ENCODE results near the gene ERICH4. TPM values are rescaled to one million over a fixed set of nuclear protein-coding genes. Genes with fewer than 3 reads are reported as not detected.
A peak's percentile ranks its signal among the peaks of the same experiment; 100 is the strongest.
"Not testable (repeated sequence)": the region's sequence is repeated elsewhere in the genome, so short reads cannot be mapped to it uniquely, and the experiment has no call there.

ERICH4 gene, protein sequence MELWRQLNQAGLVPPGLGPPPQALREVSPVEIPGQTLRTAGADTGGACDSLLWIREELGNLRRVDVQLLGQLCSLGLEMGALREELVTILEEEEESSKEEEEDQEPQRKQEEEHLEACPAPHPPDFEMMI
- not detected in 2 replicates for total RNA-seq

DNA sequence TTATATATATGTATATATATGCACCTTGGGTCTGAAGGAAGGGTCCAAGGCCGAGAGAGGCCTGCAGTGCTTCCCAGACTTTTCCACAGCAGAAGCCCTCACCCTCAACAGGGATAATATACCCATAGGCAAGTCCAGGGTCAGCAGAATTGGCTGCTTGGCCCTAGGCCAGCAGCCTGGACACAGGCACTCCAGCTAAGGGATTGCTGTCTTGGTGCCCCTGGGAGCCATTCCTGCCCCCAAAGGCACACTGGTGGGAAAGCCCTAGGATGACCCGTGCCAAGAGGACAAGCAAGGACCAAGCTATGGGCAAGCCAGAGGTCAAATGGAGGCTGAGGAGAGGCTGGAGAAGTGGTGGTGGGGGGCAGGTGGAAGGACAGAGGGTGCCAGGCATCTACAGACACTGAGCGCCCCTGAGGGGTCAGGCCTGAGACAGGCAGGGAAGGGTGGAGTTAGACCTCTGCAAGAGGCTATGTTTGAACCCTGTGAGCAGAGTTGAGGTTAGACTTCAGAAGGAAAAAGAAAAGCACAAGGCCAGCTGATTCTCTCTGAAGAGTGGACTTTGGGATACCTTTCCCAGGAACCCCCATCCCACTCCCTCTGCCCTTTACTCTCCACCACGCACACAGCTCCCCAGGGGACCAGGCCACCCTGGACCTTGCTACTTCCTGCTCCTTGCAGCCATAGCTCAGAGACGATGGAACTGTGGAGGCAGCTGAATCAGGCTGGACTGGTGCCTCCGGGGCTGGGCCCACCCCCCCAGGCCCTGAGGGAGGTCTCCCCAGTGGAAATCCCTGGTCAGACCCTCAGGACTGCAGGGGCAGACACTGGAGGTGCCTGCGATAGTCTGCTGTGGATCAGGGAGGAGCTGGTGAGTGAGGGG, at the start of gene ERICH4:
TSS of gene ERICH4 (plus strand) at position 684 of the 883 bp plus-strand sequence. CDS start at position 698, 14 bp downstream.
- DNase-seq (ENCODE audit: low read depth in 2 of 2) = no peak

DNA sequence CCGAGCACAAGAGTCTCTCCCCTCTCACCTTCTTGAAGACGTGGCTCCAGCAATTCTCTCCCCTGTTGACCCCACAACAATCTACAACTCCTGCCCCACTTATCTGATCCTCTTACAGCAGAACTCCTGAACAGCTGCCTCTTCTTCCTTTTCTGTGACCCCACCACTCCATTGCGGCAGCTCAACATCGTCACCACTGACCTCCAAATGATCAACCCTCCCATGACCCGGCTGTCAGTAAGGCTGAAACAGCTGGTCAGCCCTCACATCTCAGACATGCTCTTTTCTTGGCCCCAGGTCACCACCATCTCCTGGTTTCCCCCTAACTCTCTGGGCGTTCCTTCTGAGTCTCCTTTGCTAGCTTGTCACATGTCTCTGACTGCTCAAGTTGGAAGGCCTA, 47.6 kb upstream of the ERICH4 start:
- no peak for DNase-seq (ENCODE audit: low read depth in 2 of 2)

DNA sequence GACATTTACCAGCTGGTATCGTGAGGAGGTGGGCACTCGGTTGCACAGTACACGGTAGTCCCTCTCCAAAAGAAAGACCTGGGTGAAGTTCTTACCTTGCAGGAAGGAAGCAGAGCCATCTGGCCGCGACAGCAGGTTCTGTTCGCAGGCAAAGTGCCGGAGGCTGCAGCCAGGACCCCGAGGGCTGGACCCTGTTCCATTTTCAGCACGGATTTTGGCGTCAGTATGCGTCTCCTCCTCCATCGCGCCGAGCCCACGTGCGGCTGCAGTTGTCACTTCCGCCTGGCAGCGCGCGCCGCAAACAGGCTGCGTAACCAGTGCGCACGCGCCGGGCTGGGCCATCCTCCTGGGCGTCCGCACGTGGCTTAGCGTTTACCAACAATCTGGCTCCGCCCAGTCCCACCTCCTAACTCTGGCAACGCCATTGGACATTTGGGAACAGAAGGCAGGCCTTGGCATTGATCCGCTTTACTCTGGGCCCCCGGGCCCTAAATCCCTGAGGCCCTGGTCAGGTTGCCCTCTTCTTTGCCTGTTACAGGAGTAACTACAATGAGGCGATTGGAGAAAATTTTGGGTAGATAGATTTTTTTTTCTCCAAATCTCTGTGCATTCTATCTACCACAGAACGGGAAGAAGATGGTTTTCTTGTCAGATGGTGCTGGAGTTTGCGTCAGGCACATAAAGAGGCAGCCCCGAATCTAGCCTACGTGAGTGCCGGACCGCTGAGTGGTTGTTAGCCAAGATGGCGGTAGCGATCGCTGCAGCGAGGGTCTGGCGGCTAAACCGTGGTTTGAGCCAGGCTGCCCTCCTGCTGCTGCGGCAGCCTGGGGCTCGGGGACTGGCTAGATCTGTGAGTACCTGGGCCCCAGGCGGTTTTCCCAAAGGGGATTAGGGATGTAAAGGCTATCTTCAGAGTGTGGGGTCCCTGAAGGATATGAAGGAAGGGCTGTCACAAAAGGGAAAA, 45.6 kb upstream of the ERICH4 start, which contains the start of the genes BCKDHA and EXOSC5:
TSS of gene BCKDHA (plus strand) at position 733 of the 964 bp plus-strand sequence. CDS start at position 743, 10 bp downstream.
TSS of gene EXOSC5 (minus strand) at position 274 of the 964 bp plus-strand sequence. CDS start at position 243, 31 bp downstream.
- DNase-seq (ENCODE audit: low read depth in 2 of 2) = peak; percentile 100

DNA sequence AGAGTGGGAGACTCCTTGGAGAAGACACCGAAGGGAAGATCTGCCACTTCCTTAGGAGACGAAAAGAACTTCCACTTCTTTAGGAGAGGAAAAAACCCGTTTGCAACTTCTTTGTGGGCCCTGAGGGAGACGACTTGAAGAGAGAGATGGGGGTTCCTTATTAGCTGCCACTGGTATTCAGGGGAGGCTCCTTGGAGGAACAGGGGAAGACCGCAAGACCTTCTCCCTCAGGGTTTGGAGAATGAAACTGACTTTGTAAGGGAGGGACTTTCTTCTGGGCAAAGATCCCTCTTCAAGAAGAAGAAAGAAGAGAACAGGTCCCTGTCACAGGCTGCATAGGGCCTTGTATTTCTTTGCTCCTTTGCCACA, 44.9 kb upstream of the ERICH4 start:
- no peak for DNase-seq (ENCODE audit: low read depth in 2 of 2)

DNA sequence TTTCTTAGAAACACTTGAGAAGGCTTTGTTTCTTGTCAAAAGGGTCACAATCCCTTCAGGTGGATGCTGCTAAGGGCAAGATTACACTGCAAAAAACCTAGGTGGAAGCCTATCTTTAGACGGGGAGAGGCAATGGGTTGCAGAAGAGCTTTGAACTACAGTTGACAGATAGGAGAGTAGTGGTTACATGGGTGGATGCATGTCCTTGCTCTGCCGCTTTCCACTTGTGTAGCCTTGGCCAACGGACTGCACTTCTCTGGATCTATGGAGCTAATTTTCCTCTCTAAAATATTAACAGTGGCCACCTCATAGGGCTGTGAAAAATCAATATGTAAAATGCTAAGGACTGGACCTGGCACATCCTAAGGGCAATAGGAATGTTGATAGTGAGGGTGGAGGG, 44.4 kb upstream of the ERICH4 start:
- DNase-seq (ENCODE audit: low read depth in 2 of 2) = no peak

DNA sequence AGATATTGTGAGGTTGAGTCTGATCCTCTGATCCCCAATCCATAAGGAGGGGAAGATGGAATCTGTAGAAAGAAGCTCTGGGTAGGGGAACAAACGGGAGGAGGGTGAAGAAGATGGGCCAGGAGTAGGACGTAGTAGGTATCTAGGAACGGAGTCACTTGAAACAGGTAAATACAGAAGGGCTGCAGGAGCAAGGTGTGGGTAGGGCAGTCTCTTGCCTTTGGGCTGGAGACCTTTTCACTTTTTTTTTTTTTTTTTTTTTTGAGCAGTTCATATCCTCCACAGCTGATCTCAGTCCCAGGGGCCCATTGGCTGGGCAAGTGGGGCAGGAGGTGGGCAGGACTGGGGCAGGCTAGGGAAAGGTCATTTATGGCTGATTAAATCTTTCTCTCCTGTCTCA, 43.9 kb upstream of the ERICH4 start:
- no peak for DNase-seq (ENCODE audit: low read depth in 2 of 2)

DNA sequence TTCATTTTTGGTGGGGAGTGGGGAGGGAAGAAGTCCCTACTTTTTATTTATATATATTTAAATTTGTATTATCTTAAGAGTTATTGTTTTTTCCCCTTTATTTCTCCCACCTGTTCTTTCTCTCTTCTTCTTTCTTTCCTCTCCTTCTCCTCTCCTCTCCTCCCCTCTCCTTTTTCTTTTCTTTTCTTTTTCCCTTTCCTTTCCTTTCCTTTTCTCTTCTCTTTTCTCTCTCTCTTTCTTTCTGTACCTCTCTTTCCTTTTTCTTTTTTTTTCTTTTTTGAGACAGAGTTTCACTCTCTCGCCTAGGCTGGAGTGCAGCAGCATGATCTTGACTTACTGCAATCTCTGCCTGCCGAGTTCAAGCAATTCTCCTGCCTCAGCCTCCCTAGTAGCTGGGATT, 43.4 kb upstream of the ERICH4 start:
- DNase-seq (ENCODE audit: low read depth in 2 of 2) = no peak

DNA sequence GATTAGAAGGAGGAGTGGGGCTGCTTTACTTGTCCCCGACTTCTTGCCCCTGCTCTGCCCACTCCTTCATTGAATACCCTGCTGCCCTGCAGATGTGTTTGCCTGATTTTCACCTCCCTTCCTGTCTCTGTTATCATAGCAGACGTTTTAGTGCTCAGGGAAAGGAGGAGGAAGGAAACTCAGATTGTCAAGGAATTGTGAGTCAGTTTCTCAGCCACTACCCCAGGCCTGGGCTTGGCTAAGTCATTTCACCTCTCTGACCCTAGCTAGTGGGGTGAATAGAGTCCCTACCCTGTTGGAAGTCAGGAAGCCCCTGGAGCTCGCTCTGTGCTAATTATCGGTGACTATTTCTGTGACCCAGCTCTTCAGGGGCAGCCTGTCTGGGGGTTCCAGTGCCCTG, 41.5 kb upstream of the ERICH4 start:
- peak in 1 of 2 donors; percentile 84 for DNase-seq (ENCODE audit: low read depth in 2 of 2)

DNA sequence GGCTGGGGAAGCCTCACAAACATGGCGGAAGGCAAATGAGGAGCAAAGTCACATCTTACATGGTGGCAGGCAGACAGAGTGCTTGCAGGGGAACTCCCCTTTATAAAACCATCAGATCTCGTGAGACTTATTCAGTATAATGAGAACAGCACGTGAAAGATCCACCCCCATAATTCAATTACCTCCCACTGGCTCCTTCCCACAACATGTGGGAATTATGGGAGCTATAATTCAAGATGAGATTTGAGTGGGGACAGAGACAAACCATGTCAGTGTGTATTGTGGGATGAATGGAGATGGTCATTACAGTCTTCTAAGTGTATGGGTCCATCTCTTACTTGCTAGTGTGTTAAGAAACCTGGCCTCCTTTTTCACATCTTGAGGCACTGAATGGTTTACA, 40.9 kb upstream of the ERICH4 start:
- DNase-seq (ENCODE audit: low read depth in 2 of 2) = no peak

DNA sequence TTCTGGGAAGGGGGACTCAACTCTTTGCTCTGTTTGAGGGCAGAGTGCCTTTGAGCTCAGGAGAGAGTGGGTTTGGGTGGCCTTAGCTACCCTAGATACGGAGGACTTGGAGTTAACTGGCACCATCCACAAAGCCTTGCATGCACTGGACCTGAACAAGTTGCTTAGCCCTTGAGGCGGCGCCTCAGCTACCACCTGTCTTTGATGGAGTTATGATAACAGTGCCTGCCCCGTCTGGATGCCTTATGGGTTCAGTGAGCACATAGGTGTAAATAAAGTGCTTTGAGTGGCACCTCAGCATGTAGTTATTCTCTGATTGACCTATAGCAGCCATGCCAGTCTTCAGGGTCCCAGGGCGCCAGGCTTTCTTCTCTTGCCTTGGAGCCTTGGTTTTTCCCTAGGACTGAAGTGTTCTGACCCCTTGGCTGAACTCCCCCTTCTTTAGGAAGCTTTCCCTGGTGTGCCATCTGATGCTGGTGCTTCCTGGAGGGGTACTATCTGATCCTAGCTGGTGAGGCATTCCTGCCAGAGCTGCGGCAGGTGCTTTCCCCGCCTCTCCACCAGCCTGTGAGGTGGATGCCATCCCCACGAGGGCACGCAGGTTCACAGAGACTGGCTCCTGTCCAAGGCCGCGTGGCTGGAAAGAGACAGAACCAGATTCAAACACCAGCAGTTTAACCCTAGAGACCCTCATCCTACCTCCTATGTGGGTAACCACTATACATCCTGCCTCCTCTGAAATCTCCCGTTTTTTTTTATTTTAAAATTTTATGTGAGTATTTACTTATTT, 39.6 kb upstream of the ERICH4 start:
- no peak for DNase-seq (ENCODE audit: low read depth in 2 of 2)

DNA sequence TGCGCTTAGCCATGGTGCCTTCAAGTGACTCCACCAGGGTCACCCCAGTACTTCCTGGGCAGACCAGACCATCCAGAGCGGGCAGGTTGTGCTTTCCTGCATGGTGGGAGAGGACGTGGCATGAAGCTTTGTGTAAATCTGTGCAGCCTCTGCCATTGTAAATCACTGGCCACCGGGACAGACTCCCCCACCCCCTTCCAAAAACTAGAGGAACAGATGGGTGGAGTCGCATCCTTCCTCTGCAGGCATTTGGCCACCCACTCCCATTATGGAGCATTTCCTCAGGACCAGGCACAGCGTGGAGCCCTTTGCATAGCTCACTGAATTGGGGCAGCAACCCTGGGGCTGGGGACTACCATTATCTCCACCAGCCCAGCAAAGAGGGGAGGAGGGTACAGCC, 37.2 kb upstream of the ERICH4 start:
- no peak for DNase-seq (ENCODE audit: low read depth in 2 of 2)

DNA sequence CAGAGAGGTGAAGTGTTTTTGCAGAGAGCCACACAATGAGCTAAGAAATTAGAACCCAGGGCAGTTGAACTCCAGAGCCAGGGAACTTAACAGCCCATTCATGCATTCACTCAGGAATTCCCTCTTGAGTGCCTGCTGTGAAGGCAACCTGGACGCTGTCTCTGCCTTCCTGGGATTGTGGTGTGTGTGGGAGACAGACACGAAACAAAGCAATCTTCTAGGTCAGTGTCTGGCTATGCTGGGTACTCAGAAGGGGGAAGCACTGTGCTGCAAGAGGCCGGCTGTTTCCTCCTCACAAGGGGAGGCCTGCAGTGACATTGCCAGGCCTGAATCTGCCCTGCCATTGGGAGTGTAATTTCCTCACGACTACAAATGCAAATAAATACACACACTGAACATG, 35.7 kb upstream of the ERICH4 start:
- no peak for DNase-seq (ENCODE audit: low read depth in 2 of 2)

DNA sequence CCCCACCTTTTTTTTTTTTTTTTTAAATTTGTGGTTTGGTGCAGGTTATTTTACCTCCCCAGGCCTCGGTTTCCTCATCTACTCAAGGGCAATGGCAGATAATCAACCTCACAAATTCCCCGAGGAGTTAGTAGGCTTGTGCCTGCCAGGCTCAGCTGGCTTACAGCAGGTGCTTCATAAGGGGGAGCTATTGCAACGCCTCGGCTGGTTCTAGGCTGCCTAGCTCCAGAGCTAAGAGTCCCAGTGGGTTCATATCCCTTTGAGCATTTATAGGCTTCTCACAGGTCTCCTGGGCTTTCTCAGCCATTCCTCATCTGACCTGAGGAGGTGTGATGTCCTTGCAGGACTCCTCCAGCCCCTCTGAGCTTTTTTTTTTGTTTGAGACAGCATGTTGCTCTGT, 34.7 kb upstream of the ERICH4 start:
- no peak for DNase-seq (ENCODE audit: low read depth in 2 of 2)

DNA sequence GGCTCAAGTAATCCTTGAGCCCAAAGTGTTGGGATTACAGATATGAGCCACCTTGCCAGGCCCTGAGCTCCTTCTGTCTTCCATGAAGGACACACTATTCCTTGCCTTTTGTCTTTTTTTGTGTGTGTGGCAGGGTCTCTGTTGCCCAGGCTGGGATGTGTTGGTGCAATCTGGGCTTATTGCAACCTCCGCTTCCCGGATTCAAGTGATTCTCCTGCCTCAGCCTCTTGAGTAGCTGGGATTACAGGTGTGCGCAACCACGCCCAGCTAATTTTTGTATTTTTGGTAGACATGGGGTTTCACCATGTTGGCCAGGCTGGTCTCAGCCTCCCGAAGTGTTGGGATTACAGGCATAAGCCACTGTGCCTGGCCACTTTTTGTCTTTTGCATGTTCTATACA, 34.1 kb upstream of the ERICH4 start:
- DNase-seq (ENCODE audit: low read depth in 2 of 2) = not testable (repeated sequence)

DNA sequence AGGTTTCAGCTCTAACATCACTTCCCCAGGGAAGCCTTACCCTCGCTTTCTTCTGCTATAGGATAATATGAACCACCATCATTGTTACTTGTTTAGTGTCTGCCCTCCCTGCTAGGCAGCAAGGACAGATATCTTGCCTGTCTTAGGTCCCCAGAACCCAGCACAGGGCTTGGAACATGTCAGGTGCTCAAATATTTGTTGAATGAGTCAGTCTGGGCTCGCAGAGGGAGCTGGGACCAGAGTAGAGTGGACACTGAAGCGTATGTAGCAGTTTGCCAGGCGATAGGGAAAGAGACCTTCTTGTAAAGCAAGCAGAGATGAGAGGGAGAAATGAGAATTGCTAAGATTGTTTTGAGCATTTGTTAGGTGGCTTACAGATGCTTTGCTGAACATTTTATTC, 33.7 kb upstream of the ERICH4 start:
- peak in 1 of 2 donors; percentile 49 for DNase-seq (ENCODE audit: low read depth in 2 of 2)

DNA sequence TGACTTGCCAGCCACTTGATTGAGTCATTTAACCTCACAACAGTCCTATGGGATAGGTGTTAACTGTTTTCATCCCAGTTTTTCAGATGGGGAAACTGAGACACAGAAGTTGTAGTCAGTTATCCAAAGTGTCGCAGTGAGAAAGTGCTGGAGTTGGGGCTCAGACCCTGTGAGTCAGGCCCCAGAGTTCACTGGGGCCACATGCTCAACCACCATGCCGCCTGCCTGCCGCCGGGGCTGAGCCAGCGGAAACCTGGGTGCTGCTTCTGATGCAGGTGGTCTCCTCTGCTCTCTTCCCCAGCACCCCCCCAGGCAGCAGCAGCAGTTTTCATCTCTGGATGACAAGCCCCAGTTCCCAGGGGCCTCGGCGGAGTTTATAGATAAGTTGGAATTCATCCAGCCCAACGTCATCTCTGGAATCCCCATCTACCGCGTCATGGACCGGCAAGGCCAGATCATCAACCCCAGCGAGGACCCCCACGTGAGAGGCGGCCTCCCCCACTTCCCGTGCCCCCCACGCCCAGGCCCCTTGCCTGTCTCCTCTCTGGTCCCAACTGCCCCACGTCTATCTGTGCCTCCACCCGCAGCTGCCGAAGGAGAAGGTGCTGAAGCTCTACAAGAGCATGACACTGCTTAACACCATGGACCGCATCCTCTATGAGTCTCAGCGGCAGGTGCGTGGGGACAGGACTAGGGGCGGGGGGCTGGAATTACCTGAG, 32.5 kb upstream of the ERICH4 start:
- no peak for DNase-seq (ENCODE audit: low read depth in 2 of 2)

DNA sequence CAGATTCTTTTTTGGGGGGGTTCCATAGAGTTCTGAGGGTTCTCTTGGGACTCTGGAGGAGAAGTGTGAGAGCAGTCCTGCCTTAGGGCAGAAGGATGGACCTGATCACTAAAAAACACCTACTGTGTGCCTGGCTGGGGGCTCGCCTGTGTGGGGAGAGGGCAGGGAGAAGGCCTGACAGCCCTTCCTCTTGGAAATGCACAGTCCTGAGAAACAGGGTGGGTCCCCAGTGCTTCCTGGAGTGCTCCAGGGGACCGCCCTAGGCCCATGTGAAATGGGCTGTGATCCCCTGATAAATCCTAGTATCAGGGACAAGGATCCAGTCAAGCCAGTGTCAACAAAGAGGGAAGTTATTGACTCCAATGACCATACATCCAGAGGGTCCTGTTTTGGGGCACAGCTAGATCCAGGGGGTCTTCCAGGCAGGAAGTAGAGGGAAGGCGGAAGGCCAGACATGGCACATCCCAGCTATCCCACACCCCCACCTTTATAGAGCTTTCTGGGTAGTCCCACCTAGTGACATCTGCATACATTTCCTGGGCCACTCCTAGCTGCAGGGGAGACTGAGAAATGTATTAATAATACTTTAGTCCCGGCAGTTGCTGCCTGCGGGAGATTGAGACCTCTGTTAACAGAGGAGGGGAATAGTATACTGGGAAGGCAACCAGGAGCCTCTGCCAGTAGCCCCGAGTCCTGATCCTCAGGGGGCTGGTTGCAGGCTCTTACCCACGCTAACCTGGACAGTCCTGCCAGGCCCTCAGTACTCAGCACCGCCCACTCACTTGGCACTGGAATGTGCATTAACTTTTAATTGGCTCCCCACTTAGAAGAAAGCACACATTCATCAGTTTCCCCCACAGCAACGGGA, 31.6 kb upstream of the ERICH4 start:
- no peak for DNase-seq (ENCODE audit: low read depth in 2 of 2)

DNA sequence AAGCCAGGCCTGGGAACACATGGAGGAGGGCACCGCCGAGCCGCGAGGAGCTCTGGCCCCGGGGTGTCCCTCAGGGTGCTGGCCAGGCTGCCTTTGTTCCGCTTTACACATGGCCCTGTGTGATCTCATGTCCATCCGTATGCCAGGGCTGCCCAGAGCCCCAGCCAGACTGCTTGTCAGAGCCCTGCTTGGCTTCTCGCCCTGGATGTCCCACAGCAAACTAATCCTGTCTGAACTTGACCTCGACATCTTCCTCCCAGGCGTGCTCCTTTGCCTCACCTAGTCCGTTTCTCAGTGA, 31.0 kb upstream of the ERICH4 start:
- no peak for DNase-seq (ENCODE audit: low read depth in 2 of 2)

DNA sequence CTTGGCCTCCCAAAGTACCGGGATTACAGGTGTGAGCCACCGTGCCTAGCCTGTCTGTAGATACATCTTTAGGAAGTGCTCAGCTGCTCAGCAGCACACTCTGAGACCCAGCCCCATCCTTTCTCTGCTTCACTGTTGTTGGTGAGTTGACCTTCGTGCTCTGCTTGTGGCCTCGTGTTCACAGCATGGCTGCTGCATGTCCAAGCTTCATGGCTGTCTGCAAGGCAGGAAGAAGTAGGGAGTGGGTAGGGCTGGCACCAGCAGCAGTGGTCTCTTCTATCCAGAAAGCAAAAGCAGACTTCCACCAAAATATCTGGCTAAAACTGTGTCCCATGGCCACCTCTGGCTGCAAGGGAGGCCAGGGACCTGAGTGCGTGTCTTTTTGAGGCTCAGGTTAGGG, 30.0 kb upstream of the ERICH4 start:
- DNase-seq (ENCODE audit: low read depth in 2 of 2) = no peak

DNA sequence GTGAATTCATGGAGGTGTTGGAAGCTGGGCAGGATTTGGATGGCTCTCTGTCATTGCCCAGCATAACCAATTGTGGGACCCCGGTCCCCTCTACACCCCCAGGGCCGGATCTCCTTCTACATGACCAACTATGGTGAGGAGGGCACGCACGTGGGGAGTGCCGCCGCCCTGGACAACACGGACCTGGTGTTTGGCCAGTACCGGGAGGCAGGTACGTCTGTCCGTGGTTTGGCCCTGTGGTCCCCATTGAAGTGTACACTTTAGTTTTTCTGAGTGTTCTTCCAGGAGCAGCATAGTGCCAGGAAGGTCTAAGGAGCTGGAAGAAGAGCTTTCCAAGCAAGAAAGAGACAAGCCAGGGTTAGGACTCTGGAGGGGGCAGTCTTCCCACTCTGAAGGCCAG, 29.0 kb upstream of the ERICH4 start:
- DNase-seq (ENCODE audit: low read depth in 2 of 2) = no peak
